KMS-11 (cell line): ENCODE data around the gene TCEAL8.
"Not testable (repeated sequence)": the region's sequence is repeated elsewhere in the genome, so short reads cannot be mapped to it uniquely, and the experiment has no call there.

Experiments used
- H2AFZ ChIP-seq: fragments of 200-600 bp; sonication (generic); 2 replicates; pipeline ENCODE4 v1.6.1; 2016; ENCODE audit warnings: antibody characterized with exemption, mixed run types, low read depth
- H3K27ac ChIP-seq: fragments of 200-600 bp; sonication (generic); 2 replicates; pipeline ENCODE4 v1.6.1; 2016; ENCODE audit warnings: mild to moderate bottlenecking, mixed run types
- H3K27me3 ChIP-seq: fragments of 200-600 bp; sonication (generic); 2 replicates; pipeline ENCODE4 v1.6.1; 2017; ENCODE audit warnings: mild to moderate bottlenecking, low read depth, mixed run types, moderate library complexity; ENCODE audit not compliant: insufficient read depth
- H3K36me3 ChIP-seq: fragments of 200-600 bp; sonication (generic); 2 replicates; pipeline ENCODE4 v1.6.1; 2017; ENCODE audit warnings: mild to moderate bottlenecking, mixed run types; ENCODE audit not compliant: insufficient read depth
- H3K4me1 ChIP-seq: fragments of 200-600 bp; sonication (generic); 2 replicates; pipeline ENCODE4 v1.6.1; 2016; ENCODE audit warnings: mild to moderate bottlenecking, low read depth, mixed run types; ENCODE audit not compliant: poor library complexity, severe bottlenecking
- H3K4me2 ChIP-seq: fragments of 200-600 bp; sonication (generic); 2 replicates; pipeline ENCODE4 v1.7.0; 2016; ENCODE audit warnings: mild to moderate bottlenecking, mixed run types
- H3K4me3 ChIP-seq: fragments of 200-600 bp; sonication (generic); IDR thresholded peaks from 2 replicates; pipeline ENCODE4 v1.6.1; 2017; ENCODE audit warnings: low read depth, low read length, mixed read lengths; ENCODE audit not compliant: insufficient read depth
- H3K79me2 ChIP-seq: fragments of 200-600 bp; sonication (generic); 2 replicates; pipeline ENCODE4 v1.6.1; 2016; ENCODE audit warnings: low read depth, mixed run types; ENCODE audit not compliant: insufficient read depth
- H3K9ac ChIP-seq: fragments of 200-600 bp; sonication (generic); 2 replicates; pipeline ENCODE4 v1.6.1; 2016; ENCODE audit warnings: mild to moderate bottlenecking, mixed run types
- H4K20me1 ChIP-seq: fragments of 200-600 bp; sonication (generic); 2 replicates; pipeline ENCODE4 v1.6.1; 2016; ENCODE audit warnings: mild to moderate bottlenecking, mixed run types; ENCODE audit not compliant: insufficient read depth
- CTCF ChIP-seq: fragments of 200-600 bp; sonication (generic); conservative IDR thresholded peaks from 2 replicates; pipeline ENCODE4 v1.6.1; 2017; ENCODE audit warnings: low read depth, mild to moderate bottlenecking, antibody characterized with exemption, low read length, moderate library complexity, mixed read lengths

The TCEAL8 gene

GRCh38 chrX:103249805-103250204, 5.2 kb downstream of the TCEAL8 start:
- Histone ChIP-seq H3K4me1 (peaks cover 8% of the 10 kb centered on the region), H3K4me2 (no peak overlapping the region), H3K27ac (no peak overlapping the region), H3K79me2 (no peaks in the 10 kb centered on the region), H3K4me3 (no peak overlapping the region), H3K27me3 (no peaks in the 10 kb centered on the region), H4K20me1 (no peaks in the 10 kb centered on the region), H3K36me3 (no peaks in the 10 kb centered on the region), H3K9ac (no peak overlapping the region), H2AFZ (no peak overlapping the region)
- no peak for TF ChIP-seq CTCF

- Histone ChIP-seq H3K9ac (no peak overlapping the region), H3K4me2 (no peak overlapping the region), H2AFZ (no peak overlapping the region), H3K36me3 (no peaks in the 10 kb centered on the region), H3K27ac (no peak overlapping the region), H3K27me3 (no peaks in the 10 kb centered on the region), H3K4me1 (peaks cover 8% of the 10 kb centered on the region), H4K20me1 (no peaks in the 10 kb centered on the region), H3K4me3 (no peak overlapping the region), H3K79me2 (no peaks in the 10 kb centered on the region)
- TF ChIP-seq CTCF: peak; percentile 55; the same call in 1 of the 2 replicates
Measured at GRCh38 chrX:103248553-103248952, 6.4 kb downstream of the TCEAL8 start.

- Histone ChIP-seq H3K36me3 (no peaks in the 10 kb centered on the region), H3K4me2 (no peak overlapping the region), H3K27ac (no peak overlapping the region), H3K9ac (no peak overlapping the region), H4K20me1 (no peaks in the 10 kb centered on the region), H2AFZ (no peak overlapping the region), H3K27me3 (no peaks in the 10 kb centered on the region), H3K79me2 (no peaks in the 10 kb centered on the region), H3K4me1 (no peaks in the 10 kb centered on the region), H3K4me3 (no peak overlapping the region)
- TF ChIP-seq CTCF: no peak
Measured at GRCh38 chrX:103240155-103240554, 14.8 kb downstream of the TCEAL8 start.

- H3K27ac ChIP-seq: no peak overlapping the region
- no peak overlapping the region for H2AFZ ChIP-seq
- no peak overlapping the region for H3K4me2 ChIP-seq
- no peak overlapping the region for H3K9ac ChIP-seq
- H3K36me3 ChIP-seq: no peaks in the 10 kb centered on the region
- H3K27me3 ChIP-seq: no peaks in the 10 kb centered on the region
- H3K79me2 ChIP-seq: no peaks in the 10 kb centered on the region
- H4K20me1 ChIP-seq: no peaks in the 10 kb centered on the region
- H3K4me1 ChIP-seq: no peaks in the 10 kb centered on the region
- H3K4me3 ChIP-seq: no peak overlapping the region
- no peak for TF ChIP-seq CTCF
Measured at GRCh38 chrX:103236296-103236695, 18.7 kb downstream of the TCEAL8 start.

GRCh38 chrX:103235608-103236007, 19.3 kb downstream of the TCEAL8 start:
- not testable (repeated sequence) for H2AFZ ChIP-seq, H3K27ac ChIP-seq, H4K20me1 ChIP-seq, H3K79me2 ChIP-seq, H3K27me3 ChIP-seq, H3K36me3 ChIP-seq, H3K4me2 ChIP-seq, H3K4me1 ChIP-seq, H3K4me3 ChIP-seq, H3K9ac ChIP-seq
